Right forelimb (tissue), 1 donor: ENCODE results near the gene UNC13D.
A peak's percentile ranks its signal among the peaks of the same experiment; 100 is the strongest.
"Not testable (repeated sequence)": the region's sequence is repeated elsewhere in the genome, so short reads cannot be mapped to it uniquely, and the experiment has no call there.

Source experiments
- DNase-seq: peaks from one replicate; pipeline ENCODE4 v3.0.0-alpha.2; 2018

Gene UNC13D

DNA sequence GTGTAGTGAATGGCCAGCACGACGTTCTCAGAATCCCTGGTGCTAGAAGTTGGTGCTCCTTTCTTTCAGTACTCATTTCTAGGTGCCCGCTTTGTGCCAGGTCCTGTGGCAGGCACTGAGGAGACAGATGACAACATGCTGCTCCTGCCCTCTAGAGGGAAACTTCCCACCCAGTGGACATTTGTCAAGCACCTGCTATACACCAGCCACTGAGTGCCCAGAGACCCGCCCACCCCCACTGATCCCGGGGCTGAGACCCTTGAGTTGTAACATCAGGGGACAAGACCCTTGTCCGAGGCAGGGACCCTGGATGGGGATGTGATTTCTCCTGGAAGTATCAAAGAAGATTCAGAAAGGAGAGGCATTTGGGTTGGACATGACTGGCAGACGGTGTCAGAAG lies 25.1 kb downstream of the UNC13D start:
- peak; percentile 42 for DNase-seq

- DNase-seq, result no peak
Measured at GRCh38 chr17:75818326-75818885, 25.8 kb downstream of the UNC13D start.

DNA sequence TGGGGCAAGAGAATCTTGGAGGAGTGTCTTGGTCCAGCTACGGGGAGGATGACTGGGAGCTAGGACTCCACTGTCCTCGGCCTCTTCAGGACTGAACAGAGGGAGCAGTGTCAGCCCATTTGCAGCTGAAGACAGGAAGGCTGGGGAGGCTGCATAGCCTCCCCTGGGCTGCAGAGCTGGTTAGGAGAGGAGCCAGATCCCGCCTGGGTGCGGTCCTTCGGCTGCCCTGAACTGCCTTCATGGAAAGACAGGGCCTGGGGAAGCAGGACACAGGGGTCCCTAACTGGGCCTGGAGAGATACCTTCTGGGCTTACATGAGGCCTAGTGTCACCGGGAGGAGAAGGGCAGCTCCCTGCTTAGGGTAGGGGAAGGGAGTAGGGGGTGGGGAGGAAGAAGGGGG lies 26.6 kb downstream of the UNC13D start:
- DNase-seq, result no peak

DNA sequence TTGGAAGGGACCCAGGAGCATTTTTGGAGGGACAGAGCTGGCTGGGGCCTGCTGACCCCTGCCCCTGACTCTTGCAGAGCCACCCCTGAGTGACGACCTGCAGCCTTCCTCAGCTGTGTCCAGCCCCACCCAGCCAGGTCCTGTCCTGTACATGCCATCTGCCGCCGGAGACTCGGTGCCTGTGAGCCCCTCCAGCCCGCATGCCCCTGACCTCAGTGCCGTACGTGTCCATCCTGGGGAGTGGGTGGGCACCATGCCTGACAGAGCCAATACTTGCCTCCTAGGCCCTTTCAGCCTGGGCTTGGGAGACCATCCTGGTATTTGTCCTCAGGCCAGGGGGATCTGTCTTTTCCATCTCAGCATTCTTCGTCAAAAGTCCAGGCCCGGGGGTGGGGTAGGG lies 27.5 kb downstream of the UNC13D start:
- peak; percentile 42 for DNase-seq

DNA sequence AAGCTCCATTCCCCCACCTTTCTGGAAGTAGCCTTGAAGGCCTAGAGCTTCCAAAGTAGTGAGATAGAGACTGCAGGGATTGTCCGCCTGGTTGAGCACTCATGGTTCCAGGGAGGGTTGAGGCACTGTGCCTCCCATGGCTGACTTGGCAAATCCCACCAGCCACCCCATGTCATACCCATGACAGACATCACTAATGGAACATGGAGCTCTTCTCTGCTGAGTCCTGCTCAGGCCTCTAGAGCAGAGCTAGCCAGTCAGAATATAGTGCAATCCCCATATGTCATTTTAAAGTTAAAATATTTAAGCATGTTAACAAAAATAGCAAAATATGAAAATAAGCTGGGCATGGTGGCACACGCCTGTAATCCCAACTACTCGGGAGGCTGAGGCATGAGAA lies 28.8 kb downstream of the UNC13D start:
- DNase-seq, result no peak

- no peak for DNase-seq
Measured at GRCh38 chr17:75814900-75815373, 29.3 kb downstream of the UNC13D start.

- DNase-seq, result no peak
Measured at GRCh38 chr17:75814021-75814395, 30.2 kb downstream of the UNC13D start.

DNA sequence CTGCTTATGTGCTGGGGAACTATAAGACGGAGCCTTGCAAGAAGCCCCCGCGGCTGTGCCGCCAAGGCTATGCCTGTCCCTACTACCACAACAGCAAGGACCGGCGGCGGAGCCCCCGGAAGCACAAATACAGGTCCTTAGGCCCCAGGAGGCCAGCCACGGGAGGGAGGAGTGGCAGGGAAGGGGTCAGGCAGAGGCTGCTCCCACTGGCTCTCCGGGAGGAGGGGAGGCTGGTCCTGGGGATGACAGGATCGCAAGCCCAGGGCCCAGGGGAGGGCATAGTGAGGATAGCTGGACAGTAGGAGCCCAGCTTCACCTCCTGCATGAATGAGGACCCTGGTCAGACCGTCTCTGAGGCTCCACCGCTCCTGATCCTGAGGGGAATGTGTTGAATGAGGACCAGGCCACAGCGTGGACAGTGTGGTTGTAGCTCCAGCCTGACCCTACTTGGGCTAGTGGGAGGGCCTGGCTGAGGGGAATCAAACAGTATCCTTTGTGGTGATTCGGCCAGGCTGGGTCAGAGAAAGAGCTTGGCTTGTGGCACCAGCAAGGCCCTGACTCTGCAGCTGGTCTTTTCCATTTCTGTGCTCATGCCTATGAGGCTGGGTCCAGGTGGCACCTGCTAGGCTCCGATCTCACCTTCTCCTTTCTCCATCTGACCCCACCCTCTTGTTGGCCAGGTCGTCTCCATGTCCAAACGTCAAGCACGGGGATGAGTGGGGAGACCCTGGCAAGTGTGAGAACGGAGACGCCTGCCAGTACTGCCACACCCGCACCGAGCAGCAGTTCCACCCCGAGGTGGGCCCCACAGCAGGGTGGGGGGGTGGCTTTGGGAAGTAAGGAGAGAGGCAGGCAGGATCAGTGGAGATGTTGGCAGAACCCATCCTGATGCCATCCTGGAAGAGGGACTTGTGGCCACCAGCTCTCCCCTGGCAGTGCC lies 30.9 kb downstream of the UNC13D start:
- DNase-seq, result no peak

DNA sequence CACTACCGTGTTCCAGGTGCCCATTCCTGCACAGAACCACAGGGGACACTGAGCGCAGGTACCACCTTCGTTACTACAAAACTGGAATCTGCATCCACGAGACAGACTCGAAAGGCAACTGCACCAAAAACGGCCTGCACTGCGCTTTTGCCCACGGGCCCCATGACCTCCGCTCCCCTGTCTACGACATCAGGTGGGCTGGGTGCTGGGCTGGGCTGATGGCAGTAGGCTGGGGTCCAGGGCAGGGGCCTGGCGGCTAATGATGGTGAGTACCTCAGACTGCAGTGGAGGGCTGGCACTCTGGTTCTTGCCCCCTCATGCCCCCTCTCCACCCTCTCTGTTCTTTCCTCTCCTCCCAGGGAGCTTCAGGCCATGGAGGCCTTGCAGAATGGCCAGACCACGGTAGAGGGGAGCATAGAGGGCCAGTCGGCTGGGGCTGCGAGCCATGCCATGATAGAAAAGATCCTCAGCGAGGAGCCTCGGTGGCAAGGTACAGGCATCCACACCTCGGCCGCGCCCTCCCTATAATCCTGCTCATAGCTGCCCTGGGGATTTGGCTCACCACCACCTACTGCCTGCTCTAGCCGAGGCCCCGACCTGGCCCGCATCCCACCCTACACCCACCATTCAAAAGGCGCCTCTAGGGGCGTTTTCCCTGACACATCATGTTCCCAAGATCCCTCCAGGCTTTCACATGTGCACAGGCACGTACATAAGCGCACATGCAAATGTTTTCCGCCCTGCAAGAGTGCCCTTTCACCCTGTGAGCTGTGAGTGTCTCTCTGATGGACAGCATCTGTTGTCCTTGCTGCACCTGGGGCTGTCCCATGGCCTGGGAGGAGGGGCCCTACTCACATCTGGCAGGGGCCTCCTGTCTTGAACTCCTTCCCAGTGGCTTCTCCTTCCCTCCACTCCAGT lies 31.8 kb downstream of the UNC13D start:
- DNase-seq, result no peak

- DNase-seq, result no peak
Measured at GRCh38 chr17:75811174-75811573, 33.0 kb downstream of the UNC13D start.

DNA sequence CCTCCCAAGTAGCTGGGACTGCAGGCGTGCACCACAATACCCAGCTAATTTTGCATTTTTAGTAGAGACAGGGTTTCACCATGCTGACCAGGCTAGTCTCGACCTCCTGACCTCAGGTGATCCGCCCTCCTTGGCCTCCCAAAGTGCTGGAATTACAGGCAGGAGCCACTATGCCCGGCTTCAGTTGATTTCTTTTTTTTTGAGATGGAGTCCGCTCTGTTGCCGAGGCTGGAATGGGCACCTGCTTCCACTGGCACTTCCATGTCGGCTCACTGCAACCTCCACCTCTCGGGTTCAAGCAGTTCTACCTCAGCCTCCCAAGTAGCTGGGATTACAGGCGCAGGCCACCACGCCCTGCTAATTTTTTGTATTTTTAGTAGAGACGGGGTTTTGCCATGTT lies 33.4 kb downstream of the UNC13D start:
- not testable (repeated sequence) for DNase-seq

DNA sequence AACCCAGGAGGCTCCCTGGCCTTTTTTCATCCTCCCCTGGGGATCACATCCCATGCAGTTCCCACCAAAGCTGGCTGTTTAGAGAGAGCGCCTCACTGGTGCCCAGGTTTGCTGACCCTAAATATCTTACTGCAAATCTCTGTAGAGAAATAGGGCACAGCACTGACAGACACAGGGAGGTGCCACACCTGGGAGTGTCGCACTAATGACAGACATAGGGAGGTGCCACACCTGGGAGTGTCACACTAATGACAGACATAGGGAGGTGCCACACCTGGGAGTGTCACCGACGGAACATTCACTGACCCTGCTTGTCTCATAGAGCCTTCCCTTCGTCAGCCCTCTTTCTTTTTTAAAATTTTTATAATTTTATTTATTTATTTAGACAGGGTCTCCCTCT lies 34.0 kb downstream of the UNC13D start:
- no peak for DNase-seq

DNA sequence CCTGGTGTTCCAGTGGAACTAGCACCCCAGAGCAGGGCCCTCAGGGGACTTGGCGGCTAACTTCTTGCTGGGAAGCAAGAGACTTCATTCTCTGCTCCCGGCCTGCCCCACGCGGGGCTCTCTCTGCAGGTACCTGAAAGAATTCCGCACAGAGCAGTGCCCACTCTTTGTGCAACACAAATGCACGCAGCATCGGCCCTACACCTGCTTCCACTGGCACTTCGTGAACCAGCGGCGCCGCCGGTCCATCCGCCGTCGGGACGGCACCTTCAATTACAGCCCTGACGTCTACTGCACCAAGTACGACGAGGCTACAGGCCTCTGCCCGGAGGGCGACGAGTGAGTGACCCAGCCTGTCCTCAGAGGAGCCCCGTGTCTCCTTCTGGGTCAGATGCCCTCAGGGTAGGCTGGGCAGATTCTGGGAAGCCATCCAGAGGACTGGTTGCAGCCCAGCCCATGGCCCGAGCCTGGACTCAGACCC lies 34.5 kb downstream of the UNC13D start:
- DNase-seq, result no peak

DNA sequence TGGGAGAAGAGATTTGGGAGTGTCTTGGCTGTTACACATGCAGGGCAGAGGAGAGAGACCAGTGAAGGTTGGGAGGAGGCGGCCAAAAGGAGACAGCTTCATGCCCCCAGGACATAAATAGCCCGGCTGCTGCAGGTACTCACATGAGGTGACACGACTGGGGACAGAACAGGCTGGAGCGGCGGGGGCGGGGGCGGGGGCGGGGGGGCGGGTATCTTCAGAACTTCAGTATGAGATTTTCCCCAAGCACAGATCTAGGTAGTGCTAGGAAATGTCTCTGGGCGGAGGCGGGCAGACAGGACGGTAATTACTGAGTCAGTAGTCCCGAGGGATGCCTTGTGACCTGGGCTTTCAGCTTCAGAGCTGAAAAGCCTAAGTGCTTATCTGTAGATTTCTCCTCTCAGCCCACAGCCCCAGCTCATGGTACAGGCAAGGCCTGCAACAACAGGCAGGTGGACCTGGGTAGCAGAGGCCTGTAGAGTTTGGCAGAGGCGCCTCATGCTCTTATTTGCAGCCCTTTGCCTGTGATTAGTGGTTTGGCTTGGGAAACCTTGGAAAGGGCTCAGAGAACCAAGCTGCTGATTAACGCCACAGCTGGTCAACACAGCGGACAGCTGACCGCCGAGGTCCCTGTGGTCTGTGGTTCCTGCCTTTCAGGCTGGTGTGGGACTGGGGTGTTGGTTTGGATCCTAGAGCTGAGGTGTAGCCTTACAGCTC lies 35.1 kb downstream of the UNC13D start:
- no peak for DNase-seq

DNA sequence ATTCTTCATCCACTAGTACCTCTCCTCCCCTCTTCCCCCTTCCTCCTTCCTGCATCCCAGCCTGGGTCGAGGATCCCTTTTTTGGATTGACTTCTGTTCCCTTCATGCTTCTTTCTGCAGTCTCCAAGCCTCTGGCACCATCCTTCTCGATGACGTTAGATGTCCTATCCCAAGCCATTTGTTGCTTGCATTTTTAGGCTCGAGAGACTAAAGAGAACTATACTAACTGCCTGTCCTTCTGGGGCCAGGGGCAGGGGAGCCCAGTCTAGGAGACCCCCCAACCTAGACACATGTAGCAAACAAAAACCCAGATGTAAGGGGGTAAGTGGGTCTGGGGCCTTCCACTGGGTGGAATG lies 35.7 kb downstream of the UNC13D start:
- no peak for DNase-seq

DNA sequence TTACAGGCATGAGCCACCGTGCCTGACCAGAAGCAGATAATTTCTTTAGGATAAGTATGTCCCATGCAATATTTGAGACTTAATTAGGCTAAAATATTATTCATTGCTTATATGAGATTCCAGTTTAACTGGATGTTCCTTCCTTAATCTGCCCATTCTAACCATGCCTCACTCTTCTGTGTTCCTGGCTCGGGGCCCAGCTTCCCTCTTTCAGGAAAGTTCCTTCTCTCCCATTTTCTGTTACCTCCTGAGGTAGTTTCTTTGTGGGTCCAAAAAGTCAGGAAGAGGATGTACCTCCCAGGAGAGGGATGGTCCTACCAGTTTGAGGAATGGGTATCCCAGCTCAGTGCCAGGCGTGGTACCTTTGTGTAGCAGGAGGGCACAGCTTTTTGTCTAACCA lies 36.3 kb downstream of the UNC13D start:
- DNase-seq, result no peak

DNA sequence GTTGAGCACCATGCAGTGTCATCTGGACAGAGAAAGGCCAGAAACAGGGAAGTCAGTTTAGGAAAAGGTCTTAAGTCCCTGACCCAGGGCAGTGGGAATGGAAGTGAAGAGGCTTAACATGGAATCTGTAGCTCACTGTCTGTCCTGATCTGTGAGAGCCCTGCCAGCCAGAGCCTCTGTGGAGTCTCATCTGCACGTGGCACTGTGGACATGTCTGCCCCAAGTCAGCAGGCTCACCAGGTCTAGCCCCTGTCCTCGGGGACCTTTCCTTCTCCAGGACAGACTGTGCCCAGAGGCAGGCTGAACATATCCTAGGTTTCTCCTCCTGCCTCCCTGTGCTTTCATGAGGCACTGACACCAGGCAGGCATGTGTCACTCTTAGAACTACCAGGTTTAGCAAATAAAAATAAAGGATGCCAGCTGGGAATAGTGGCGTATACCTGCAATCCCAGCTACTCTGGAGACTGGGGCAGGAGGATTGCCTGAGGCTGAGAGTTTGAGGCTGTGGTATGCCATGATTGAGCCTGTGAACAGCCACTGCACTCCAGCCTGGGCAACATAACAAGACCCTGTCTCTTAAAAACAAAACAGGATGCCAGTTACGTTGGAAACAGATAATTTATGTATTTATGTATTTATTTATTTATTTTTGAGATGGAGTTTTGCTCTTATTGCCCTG lies 37.2 kb downstream of the UNC13D start:
- DNase-seq, result no peak

- no peak for DNase-seq
Measured at GRCh38 chr17:75803883-75804282, 40.3 kb downstream of the UNC13D start.

DNA sequence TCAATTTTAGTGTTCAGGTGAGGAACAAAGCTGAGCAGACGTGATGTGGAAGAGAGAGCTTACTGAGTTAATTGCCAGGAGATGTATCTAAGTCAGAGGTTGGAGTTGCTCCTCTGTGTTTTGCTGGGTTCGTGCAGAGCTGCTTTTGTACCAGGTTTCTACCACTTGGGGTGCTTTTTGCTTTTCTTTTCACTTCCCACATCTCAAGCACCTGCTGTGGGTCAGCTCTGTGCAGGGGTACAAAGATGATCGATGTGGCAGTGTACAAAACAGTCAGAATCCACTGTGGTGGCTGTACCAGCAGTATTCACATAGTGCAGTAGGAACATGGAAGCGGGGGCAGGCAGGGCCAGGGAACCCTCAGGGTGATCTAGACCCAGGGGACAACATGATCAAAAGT lies 44.8 kb downstream of the UNC13D start:
- no peak for DNase-seq

GRCh38 chr17:75795820-75796607 lies 48.2 kb downstream of the UNC13D start:
- DNase-seq, result no peak

DNA sequence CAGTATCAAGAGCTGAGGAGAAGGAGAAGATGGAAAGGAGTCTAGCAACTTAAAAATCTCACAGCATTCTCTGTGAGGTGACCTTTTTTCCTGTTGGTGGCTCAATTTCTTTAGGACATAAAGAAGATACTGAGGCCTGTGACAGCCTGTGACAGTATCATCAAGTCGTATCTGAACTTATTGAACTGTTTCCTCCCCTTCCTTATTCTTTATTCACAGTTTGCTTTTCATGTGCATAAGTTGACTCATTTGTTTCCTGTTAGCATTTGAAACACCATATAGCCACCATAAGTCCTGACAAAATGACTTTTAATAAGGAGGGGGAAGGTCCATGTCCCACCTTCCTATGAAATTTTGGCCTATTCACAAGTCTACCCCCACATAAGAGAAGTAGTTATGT lies 50.7 kb downstream of the UNC13D start:
- no peak for DNase-seq
